NT2/D1 (cell line): ENCODE measurements around the gene AMIGO3.

ENCODE experiments used
- YY1 ChIP-seq: IDR thresholded peaks from 2 replicates; pipeline ENCODE4 v1.6.1; 2011; ENCODE audit not compliant: insufficient read length, insufficient read depth
- ZNF274 ChIP-seq: IDR thresholded peaks from 2 replicates; pipeline ENCODE4 v1.6.1; 2011; ENCODE audit warnings: mild to moderate bottlenecking, low read depth, low read length

DNA sequence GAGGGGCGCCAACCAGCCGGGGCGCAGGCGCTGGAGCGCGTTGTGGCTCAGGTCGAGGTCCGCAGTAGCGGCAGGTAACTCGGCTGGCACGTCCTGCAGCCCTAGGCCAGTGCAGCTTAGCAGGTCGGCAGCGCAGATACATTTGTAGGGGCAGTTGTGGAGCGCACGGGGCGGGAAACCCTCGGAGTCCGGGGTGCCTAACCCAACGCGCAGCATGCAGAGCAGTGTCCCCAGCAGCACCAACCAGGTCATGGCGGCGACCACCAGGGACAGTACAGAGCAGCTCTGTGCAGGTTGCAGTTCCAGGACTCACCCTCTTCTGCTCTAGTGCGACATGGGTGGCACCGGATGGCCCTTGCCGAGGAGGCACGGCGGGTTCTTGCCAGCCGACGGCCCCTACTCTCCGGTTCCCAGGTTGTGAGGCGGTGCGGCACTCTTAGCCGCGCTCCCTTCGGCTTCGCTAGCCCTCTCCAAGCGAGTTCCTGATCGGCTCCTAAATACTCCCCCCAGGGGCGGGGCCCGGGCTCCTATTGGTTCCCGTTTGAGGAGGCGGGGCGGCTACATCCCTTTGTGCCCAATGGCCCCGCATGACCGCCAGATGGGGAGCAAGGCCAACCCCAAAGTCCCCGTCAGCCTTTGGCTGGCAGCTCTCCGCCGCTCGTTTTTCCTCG lies at the start of gene AMIGO3:
- TF ChIP-seq YY1, result no peak
- TF ChIP-seq ZNF274, result no peak
